B cell (primary cell): ENCODE measurements around the gene TUBA4B. TPM values are rescaled to one million over a fixed set of nuclear protein-coding genes. Genes with fewer than 3 reads are reported as not detected.

Experiments used
- ATAC-seq: fragments of 200-7000 bp; cut with Tn5 transposase; one replicate; pipeline ENCODE4 v1.10.0; 2021; ENCODE audit warnings: low read depth, mild to moderate bottlenecking, moderate number of reproducible peaks, moderate library complexity
- CTCF ChIA-PET: fragments of 350-600 bp; sonication (Branson Sonifier 250); formaldehyde crosslinking; loops from one replicate; lab custom pipeline; 2021; ENCODE audit warnings: antibody characterized with exemption, inconsistent platforms; lab: Charles Lee
- POLR2A ChIA-PET: fragments of 350-600 bp; sonication (Branson Sonifier 250); formaldehyde crosslinking; loops from one replicate; lab custom pipeline; 2021; ENCODE audit warnings: antibody characterized with exemption; lab: Charles Lee
- DNase-seq: peaks from one replicate; pipeline ENCODE4 v3.0.0; 2013
- H2AFZ ChIP-seq: 2 replicates; pipeline ENCODE4 v1.6.1; 2012; ENCODE audit warnings: mild to moderate bottlenecking, low read depth, low read length; ENCODE audit not compliant: insufficient read depth, poor library complexity, severe bottlenecking
- H3K27ac ChIP-seq, 2 donors: 1 replicate in 1 of 2; 2 replicates in 1 of 2; pipeline ENCODE4 v1.5.1; 2012 to 2013; ENCODE audit warnings: low read length in 2 of 2, mild to moderate bottlenecking in 2 of 2, moderate library complexity in 1 of 2
- H3K27me3 ChIP-seq, 4 experiments: fragments of 200-600 bp in 1 of 4; sonication (generic) in 1 of 4; replicated peaks in 1 of 4; 1 replicate in 2 of 4; 2 replicates in 2 of 4; pipeline versions ENCODE4 v1.6.1 to v1.7.0; 2013 to 2016; ENCODE audit warnings: low read length in 3 of 4, mild to moderate bottlenecking in 2 of 4, mixed read lengths in 1 of 4, moderate library complexity in 1 of 4; ENCODE audit not compliant: insufficient read depth in 4 of 4, control insufficient read depth in 3 of 4; ENCODE audit errors: control extremely low read depth in 1 of 4
- H3K36me3 ChIP-seq, 2 experiments: replicated peaks in 1 of 2; 1 replicate in 1 of 2; 2 replicates in 1 of 2; pipeline versions ENCODE4 v1.6.1 to v1.7.1; 2013; ENCODE audit warnings: low read length in 1 of 2; ENCODE audit not compliant: insufficient read depth in 2 of 2, control insufficient read depth in 1 of 2; ENCODE audit errors: control extremely low read depth in 1 of 2, extremely low read depth in 1 of 2
- H3K4me1 ChIP-seq, 2 donors: fragments of 200-600 bp in 1 of 2; sonication (generic) in 1 of 2; 1 replicate in 1 of 2; 2 replicates in 1 of 2; pipeline versions ENCODE4 v1.5.1 to v1.6.1; 2013 to 2017; ENCODE audit warnings: low read length in 2 of 2; ENCODE audit not compliant: control insufficient read depth in 2 of 2, insufficient read depth in 2 of 2
- H3K4me2 ChIP-seq: replicated peaks from 2 replicates; pipeline ENCODE3; 2012; ENCODE audit warnings: mild to moderate bottlenecking, low read depth, low read length; ENCODE audit not compliant: poor library complexity, severe bottlenecking
- H3K4me3 ChIP-seq, 5 experiments: fragments of 200-600 bp in 1 of 5; sonication (generic) in 1 of 5; 1 replicate in 3 of 5; 2 replicates in 2 of 5; pipeline versions ENCODE4 v1.5.1 to v1.7.0; 2011 to 2016; ENCODE audit warnings: low read length in 4 of 5, mild to moderate bottlenecking in 4 of 5, low read depth in 2 of 5, control low read depth in 1 of 5, moderate library complexity in 1 of 5; ENCODE audit not compliant: insufficient read depth in 1 of 5; ENCODE audit errors: control extremely low read depth in 1 of 5, extremely low read depth in 1 of 5
- H3K79me2 ChIP-seq: fragments of 200-600 bp; sonication (generic); one replicate; pipeline ENCODE4 v1.6.0; 2016; ENCODE audit warnings: low read length; ENCODE audit not compliant: control insufficient read depth, insufficient read depth
- H3K9ac ChIP-seq: fragments of 200-600 bp; sonication (generic); 2 replicates; pipeline ENCODE4 v1.6.1; 2017; ENCODE audit warnings: mild to moderate bottlenecking, low read length, moderate library complexity
- H3K9me3 ChIP-seq, 3 donors: one replicate each; pipeline versions ENCODE4 v1.6.1 to v1.7.1; 2013; ENCODE audit warnings: low read length in 2 of 3; ENCODE audit not compliant: control insufficient read depth in 2 of 3, insufficient read depth in 1 of 3; ENCODE audit errors: control extremely low read depth in 1 of 3
- H4K20me1 ChIP-seq: 2 replicates; pipeline ENCODE4 v1.6.0; 2012; ENCODE audit warnings: mild to moderate bottlenecking, low read length; ENCODE audit not compliant: insufficient read depth, control insufficient read depth, poor library complexity, severe bottlenecking
- H3K27ac Mint-ChIP-seq: one replicate; pipeline ENCODE4 v1.8.0; 2021; ENCODE audit warnings: mixed read lengths
- H3K27me3 Mint-ChIP-seq: one replicate; pipeline ENCODE4 v1.8.0; 2021; ENCODE audit warnings: mixed read lengths
- H3K4me1 Mint-ChIP-seq: one replicate; pipeline ENCODE4 v1.8.0; 2021; ENCODE audit warnings: mixed read lengths
- H3K4me3 Mint-ChIP-seq: one replicate; pipeline ENCODE4 v1.8.0; 2021; ENCODE audit warnings: mixed read lengths
- H3K9me3 Mint-ChIP-seq: one replicate; pipeline ENCODE4 v1.8.0; 2022; ENCODE audit warnings: mixed read lengths; ENCODE audit not compliant: insufficient read depth
- EZH2 ChIP-seq: IDR thresholded peaks from 2 replicates; pipeline ENCODE4 v1.6.1; 2012; ENCODE audit warnings: borderline replicate concordance, low read depth, mild to moderate bottlenecking, moderate library complexity, low read length; ENCODE audit not compliant: insufficient read depth, poor library complexity, severe bottlenecking
- WGBS: methylation state at CpG from one replicate; pipeline ENCODE4 v1.1.5; 2013; ENCODE audit warnings: missing lambda C conversion rate; ENCODE audit not compliant: insufficient coverage; 5-methylcytosine and 5-hydroxymethylcytosine counted together
- intact Hi-C: fragments of 100-400 bp; cut with micrococcal nuclease; formaldehyde crosslinking; loops from one replicate; pipeline ENCODE4 v1.10.0; 2022
- polyA plus RNA-seq: library from polyadenylated mRNA; depleted of rRNA; stranded (reverse); fragments of >200 nt; gene quantifications from 2 replicates; pipeline ENCODE4 v1.2.3, GENCODE V29; 2012
- total RNA-seq, 2 donors: library from RNA; stranded (reverse); fragments of 120-200 nt in 1 of 2; gene quantifications; 1 replicate in 1 of 2; 2 replicates in 1 of 2; pipeline versions ENCODE4 v1.2.3 to v1.2.4, GENCODE V29; 2013 to 2022
- TF ChIP-seq, protein P1 (sequence below): fragments of 200-600 bp; IDR thresholded peaks from one replicate; pipeline ENCODE4 v1.8.0; 2022; ENCODE audit warnings: antibody characterized with exemption, mild to moderate bottlenecking

TUBA4B gene
- total and polyA plus RNA-seq, 2 donors (not counting 1 experiment from before 2014, with no cell fraction given) = not detected

DNA sequence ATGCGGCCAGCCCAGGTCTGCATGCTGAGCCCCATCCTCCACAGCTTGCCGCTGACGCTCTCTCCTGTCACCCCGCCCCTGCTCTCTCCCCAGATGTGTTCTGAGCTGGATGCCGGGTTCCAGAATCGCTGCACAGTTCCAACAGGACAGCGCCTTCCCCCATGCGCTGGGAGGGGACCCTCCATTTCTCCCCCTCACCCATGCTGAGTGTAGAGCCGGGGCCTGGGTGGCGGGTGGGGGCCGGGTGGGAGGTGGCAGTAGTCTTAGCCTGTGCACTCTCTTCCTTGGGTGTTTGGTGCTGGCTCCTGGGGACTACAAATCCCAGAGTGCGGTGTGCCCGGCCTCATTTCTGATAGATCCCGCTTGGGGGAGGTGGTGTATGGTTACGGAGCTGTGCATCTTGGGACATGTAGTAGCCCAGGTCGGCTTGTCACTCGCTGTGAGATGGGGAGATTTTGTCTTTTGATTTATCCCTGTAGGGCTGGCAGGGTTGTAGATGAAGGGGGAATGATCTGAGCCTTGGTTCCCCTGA lies 32.9 kb downstream of the TUBA4B start:
- no peak overlapping the region for H3K4me2 ChIP-seq
- no peak for TF ChIP-seq EZH2
- TF ChIP-seq, protein P1, sequence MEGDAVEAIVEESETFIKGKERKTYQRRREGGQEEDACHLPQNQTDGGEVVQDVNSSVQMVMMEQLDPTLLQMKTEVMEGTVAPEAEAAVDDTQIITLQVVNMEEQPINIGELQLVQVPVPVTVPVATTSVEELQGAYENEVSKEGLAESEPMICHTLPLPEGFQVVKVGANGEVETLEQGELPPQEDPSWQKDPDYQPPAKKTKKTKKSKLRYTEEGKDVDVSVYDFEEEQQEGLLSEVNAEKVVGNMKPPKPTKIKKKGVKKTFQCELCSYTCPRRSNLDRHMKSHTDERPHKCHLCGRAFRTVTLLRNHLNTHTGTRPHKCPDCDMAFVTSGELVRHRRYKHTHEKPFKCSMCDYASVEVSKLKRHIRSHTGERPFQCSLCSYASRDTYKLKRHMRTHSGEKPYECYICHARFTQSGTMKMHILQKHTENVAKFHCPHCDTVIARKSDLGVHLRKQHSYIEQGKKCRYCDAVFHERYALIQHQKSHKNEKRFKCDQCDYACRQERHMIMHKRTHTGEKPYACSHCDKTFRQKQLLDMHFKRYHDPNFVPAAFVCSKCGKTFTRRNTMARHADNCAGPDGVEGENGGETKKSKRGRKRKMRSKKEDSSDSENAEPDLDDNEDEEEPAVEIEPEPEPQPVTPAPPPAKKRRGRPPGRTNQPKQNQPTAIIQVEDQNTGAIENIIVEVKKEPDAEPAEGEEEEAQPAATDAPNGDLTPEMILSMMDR = no peak
- no peak overlapping the region for H3K4me3 ChIP-seq
- DNase-seq (no peak), ATAC-seq (no peak)
- Mint-ChIP-seq H3K4me1 (peaks cover 5% of the 10 kb centered on the region), H3K9me3 (no peaks in the 10 kb centered on the region), H3K4me3 (no peak overlapping the region), H3K27me3 (no peaks in the 10 kb centered on the region), H3K27ac (no peak overlapping the region)
- H3K79me2 ChIP-seq = no peaks in the 10 kb centered on the region
- POLR2A ChIA-PET = interaction anchor here (0.6 kb wide), 1 partner anchor 83 kb away, joined by 3 read pairs; no protein-coding TSS in a partner anchor
- no peak overlapping the region for H3K9ac ChIP-seq
- peaks cover 2 to 53% of the 10 kb centered on the region in 2 experiments for H3K36me3 ChIP-seq
- no peak overlapping the region for H2AFZ ChIP-seq
- H3K9me3 ChIP-seq = no peaks in the 10 kb centered on the region
- no peaks in the 10 kb centered on the region for H3K27me3 ChIP-seq
- H3K4me1 ChIP-seq = peaks cover 2 to 7% of the 10 kb centered on the region in 2 donors
- CTCF ChIA-PET = interaction anchor here (0.6 to 15.8 kb wide), 5 partner anchors 7 to 115 kb away, joined by 3 to 239 read pairs (median 4); no protein-coding TSS in a partner anchor
- 95% methylated on average over 14 of the region's 17 CpGs for whole genome bisulfite sequencing
- intact Hi-C loops = no loop called here
- H4K20me1 ChIP-seq = peaks cover 40% of the 10 kb centered on the region
- H3K27ac ChIP-seq = no peak overlapping the region

DNA sequence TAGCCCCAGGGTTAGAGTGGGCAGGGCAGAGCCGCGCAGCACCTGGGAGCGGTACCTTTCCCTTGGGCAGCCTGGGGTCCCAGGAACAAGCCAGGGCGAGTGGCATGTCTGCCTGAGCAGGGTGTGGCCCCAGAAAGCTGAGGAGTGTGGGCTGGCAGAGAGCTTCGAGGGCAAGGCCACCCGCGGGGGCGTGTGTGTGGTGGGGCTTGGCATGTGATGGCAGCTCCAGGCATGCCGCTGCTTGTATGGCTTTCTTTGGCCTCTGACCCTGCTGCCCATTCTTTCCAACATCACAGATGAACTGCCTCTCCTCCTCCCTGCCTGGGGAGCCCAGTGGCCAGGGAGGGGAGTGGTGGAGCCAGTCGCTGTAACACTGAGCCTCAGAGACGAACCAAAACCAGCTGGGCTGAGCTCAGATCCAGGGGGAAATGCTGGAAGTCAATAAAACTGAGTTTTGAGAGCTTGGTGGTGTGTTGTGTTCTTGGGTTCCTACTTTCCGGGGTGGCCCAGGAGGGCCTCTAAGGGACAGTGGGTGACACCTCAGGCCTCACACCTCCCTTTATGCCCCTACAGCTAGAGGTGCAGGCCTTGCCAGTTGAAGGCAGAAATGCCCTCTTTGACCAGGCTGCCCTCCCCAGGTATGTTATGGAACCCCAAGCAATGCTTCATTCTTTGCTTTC lies 33.5 kb downstream of the TUBA4B start:
- 99% methylated on average over 5 of the region's 12 CpGs for WGBS
- POLR2A ChIA-PET = interaction anchor here (0.6 to 1.4 kb wide), 3 partner anchors 35 to 110 kb away, joined by 3 to 6 read pairs (median 5); partner anchors contain the start of gene CNPPD1
- Histone ChIP-seq H4K20me1 (peaks cover 36% of the 10 kb centered on the region), H2AFZ (no peak overlapping the region), H3K4me3 (no peak overlapping the region), H3K36me3 (peaks cover 2 to 47% of the 10 kb centered on the region in 2 experiments), H3K27me3 (no peaks in the 10 kb centered on the region), H3K27ac (no peak overlapping the region), H3K9ac (no peak overlapping the region), H3K79me2 (no peaks in the 10 kb centered on the region), H3K9me3 (no peaks in the 10 kb centered on the region), H3K4me2 (no peak overlapping the region), H3K4me1 (peaks cover 0 to under 1% of the 10 kb centered on the region in 2 donors)
- DNase-seq (no peak), ATAC-seq (peak; percentile 36)
- H3K9me3 Mint-ChIP-seq = no peaks in the 10 kb centered on the region
- CTCF ChIA-PET = interaction anchor here (0.6 to 15.8 kb wide), 5 partner anchors 7 to 115 kb away, joined by 3 to 239 read pairs (median 4); no protein-coding TSS in a partner anchor
- no peak for TF ChIP-seq EZH2
- TF ChIP-seq, protein P1 = no peak
- H3K27ac Mint-ChIP-seq = peak overlapping the region; percentile 56
- intact Hi-C loops = no loop called here
- H3K4me3 Mint-ChIP-seq = no peak overlapping the region
- H3K4me1 Mint-ChIP-seq = no peaks in the 10 kb centered on the region
- H3K27me3 Mint-ChIP-seq = no peaks in the 10 kb centered on the region
